ENCODE data around the gene ARHGAP19. TPM values are rescaled to one million over a fixed set of nuclear protein-coding genes. Genes with fewer than 3 reads are reported as not detected.

Gene ARHGAP19
- polyA plus RNA-seq, 3 donors = 27.6 to 28.7 (median 28.2) TPM

DNA sequence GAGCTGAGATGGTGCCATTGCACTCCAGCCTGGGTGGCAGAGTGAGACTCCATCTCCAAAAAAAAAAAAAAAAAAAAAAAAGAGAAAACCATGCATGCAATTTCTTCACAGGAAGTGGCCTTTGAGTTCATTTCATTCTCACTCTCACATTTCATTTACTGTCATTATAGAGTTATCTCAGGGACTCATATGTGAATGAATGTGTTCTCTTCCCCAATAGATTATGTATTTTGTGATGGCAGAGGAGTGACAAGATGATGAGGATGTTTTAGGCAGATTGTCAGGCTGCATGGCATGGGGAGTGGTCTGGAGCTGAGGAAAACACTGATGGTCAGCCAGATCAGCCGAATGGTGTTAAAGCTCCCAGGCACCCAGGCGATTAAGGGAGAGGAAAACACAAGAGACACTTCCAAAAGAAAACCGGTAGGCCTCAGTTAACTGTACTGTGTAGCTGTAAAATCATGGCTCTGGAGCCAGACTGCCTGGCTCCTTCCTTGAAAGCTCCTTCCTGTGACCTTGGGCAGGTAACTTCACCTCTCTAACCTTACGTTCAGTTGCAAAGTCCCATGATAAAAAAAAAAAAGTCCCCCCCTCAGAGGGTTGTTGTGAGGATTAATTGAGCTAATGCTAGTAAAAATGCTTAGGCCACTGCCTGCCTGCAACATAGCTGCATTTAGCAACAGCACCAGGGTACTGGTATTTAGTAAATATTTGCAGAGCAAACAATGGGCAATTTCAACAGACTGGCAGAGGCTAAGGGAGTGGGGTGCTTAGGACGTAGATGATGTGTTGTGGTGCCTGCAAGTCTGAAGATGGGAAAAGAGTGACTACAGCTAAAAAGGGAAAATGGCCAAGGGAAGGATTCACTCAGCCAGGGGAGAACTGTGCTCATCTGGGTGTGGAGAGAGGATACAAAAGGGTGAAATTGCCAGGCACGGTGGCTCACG lies 35.2 kb upstream of the ARHGAP19 start:
- no peak for DNase-seq

DNA sequence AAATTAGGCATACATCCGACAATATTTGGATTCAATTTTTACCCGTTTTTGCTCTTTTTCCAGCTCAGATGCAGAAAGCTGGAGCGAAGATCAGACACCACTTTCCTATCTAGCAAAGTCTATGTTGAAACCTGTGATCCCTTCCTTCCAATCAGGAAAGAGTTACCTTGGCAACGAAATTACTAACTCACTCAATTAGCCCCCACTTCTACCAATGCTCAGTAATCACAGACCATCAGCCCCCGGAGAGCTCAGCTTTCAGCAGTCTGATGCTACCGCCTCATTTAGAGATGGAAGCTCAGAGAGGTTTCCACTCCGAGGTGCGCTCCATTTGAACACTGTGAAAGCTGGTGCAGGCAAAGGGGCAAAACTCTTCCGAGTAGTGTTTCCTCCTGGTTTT lies 33.3 kb upstream of the ARHGAP19 start:
- DNase-seq = no peak

DNA sequence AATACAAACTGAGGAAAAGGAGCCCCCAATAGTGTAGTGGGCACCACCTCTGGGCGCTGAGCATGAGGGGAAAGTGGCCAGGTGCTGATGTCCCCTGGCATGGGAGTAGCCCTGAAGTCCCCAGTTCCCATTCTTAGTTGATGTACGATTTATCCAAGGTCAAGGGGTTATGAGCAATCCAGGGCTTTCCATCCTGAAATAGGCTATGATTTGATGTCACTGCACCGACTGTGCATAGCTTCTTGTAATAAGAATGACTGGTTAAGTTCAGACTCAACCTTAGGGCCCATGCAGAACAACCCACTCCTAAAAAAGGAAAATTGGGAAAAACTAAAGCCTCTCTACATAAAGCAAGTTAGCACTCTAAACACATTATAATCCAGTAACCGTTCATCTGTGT lies 31.1 kb upstream of the ARHGAP19 start:
- DNase-seq = no peak

DNA sequence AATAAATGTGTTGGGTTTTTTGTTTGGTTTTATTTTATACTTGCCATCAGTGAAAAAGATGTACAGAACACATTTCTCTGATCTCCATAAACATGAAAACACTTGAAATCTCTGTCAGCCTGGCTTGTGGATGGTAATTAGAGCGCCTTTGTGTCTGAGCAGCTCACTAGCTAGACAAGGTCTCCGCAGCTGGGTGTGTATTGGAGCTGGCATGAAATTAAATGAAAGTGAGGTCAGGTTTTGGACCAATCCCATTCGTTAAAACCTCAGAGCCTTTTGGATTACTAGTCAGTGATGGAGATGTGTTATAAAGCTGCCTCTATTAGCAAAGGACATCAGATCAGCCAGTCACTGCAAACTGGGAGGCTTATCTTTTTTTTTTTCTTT lies 29.4 kb upstream of the ARHGAP19 start:
- no peak for DNase-seq

DNA sequence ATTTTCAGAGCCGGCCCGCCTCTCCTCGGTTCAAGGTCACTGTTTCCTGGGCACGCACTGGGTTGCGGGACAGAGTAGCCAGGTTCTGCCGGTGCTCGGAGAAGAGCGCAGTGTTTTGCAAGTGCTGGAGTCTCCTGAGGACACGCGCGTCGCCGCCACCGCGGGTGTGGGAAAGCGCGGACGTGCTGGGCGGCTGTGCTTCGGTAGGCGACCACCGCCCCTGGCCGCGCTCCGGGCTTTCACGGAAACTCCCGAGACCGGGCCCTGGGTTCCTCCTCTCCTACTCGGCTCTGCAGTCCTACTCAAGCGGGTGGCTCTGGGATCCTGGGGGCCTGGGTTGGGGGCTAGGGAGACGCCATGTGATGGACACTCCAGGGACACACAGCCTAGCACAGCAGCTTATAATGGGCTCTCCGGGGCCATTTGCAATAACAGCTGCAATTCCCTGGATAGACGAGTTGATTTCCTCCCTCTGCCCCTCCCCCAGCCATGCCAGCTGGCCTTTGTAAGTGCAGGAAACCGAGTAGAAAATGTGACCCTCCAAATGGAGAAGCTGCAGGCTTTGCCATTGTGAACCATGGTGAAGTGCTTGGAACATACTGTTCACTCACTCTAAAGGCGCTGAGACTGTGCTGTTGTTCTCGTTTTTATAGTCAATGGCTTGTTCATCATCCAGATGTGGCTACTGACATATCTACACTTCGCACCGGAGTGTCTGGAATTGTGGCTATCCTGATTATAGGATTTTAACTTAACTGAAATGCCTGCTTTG lies 28.8 kb upstream of the ARHGAP19 start:
- no peak for DNase-seq

DNA sequence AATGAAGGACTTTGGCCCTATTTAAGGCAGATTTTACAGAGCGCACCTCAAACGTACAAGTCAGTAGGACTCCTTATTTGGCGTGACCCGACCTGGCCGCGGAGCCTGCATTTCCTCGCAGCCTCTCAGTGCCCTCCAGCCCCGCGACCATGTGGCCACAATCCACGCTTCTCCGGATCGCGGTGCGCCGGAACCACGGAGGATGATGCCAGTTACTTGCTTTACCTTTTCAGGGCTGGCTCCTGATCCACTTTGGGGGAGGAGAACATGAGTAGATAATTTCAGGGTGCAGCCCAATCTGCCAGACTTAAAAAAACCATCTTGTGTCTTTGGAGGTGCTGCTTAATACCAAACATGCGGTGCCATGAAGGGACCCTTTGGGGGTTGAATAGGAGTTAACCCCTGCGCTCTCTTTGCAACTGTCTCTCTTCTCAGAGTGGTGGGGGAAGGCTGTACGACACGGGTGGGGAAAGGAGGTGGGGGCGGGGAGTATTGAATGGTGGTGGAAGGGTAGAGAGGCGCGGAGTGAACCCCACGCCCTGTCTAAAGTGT lies 28.1 kb upstream of the ARHGAP19 start:
- no peak for DNase-seq

DNA sequence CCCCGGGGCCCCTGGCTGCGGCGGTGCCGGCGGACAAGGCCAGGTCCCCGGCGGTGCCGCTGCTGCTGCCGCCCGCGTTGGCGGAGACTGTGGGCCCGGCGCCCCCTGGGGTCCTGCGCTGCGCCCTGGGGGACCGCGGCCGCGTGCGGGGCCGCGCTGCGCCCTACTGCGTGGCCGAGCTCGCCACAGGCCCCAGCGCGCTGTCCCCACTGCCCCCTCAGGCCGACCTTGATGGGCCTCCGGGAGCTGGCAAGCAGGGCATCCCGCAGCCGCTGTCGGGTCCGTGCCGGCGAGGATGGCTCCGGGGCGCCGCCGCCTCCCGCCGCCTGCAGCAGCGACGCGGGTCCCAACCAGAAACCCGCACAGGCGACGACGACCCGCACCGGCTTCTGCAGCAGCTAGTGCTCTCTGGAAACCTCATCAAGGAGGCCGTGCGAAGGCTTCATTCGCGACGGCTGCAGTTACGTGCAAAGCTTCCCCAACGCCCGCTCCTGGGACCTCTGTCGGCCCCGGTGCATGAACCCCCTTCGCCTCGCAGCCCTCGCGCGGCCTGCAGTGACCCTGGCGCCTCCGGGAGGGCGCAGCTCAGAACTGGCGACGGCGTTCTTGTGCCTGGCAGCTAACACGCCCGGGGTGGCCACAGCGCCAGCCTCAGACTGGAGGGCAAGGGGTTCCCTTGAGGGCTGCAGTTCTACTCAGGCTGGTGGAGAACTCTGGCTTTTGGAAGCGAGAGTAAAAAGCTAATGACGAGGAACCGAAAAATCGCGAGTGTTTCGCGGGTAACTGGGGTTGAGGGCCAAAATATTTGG lies 27.4 kb upstream of the ARHGAP19 start:
- no peak for DNase-seq

DNA sequence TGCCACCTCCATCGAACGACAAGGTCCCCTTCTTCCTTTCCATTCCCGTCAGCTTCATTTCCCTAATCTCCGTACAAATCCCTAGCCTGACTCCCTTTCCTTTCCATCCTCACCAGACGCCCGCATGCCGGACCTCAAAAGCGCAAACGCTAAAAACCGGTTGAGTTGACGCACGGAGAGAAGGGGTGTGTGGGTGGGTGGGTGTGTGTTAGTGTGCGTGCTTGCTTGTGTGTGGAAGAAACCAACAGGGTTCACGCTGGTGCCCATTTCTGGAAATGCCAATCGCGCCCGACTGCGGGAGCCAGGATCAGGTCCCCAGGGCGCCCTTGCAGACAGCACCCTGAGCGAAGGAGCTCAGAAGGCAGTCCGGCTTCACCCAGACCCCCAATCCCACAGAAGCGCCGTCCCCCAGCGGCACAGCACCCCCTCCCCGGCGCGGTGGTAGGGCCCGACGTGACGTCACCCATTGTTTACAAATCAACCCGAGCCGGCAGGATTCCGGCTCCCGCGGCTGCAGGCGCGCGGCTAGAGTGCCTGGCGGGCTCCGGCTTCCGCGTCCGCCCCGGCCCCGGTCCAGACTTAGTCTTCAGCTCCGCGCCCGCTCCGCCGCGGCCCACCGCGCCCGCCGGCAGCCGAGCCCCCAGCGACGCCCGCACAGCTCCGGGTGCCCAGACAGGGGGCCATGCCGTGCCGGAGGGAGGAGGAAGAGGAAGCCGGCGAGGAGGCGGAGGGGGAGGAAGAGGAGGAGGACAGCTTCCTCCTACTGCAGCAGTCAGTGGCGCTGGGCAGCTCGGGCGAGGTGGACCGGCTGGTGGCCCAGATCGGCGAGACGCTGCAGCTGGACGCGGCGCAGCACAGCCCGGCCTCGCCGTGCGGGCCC lies 26.6 kb upstream of the ARHGAP19 start, which contains the start of gene FRAT1:
Gene FRAT1, plus strand, starts transcription at position 500 of the 880 bp plus-strand sequence. Its CDS starts 183 bp downstream, at position 683.
- peak; percentile 89 for DNase-seq

DNA sequence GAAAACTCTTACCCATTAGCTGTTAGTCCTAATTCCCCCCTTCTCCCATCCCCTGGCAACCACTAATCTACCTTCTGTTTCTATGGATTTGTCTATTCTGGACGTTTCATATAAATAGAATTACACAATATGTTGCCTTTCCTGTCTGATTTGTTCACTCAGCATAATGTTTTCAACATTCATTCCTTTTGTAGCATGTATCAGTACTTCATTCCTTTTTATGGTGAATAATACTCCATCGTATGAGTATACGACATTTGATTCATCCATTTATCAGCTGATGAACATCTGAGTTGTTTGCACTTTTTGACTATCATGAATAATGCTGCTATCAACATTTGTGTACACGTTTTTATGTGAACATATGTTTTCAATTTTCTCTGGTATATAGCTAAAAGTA lies 22.2 kb upstream of the ARHGAP19 start:
- DNase-seq = no peak

DNA sequence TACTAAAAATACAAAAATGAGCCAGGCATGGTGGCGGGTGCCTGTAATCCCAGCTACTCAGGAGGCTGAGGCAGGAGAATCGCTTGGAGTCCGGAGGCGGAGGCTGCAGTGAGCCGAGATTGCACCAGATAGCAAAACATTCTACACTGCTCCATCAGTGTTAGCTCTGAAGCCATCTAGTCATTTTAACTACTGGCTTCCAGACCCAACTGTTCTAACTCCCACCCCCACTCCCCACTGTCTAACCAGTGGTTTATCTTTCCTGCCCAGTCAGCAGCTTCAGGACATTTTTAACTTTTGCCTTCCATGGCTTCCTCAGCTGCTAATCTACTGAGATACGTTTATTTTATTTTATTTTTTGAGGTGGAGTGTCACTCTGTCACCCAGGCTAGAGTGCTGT lies 20.5 kb upstream of the ARHGAP19 start:
- no peak for DNase-seq

DNA sequence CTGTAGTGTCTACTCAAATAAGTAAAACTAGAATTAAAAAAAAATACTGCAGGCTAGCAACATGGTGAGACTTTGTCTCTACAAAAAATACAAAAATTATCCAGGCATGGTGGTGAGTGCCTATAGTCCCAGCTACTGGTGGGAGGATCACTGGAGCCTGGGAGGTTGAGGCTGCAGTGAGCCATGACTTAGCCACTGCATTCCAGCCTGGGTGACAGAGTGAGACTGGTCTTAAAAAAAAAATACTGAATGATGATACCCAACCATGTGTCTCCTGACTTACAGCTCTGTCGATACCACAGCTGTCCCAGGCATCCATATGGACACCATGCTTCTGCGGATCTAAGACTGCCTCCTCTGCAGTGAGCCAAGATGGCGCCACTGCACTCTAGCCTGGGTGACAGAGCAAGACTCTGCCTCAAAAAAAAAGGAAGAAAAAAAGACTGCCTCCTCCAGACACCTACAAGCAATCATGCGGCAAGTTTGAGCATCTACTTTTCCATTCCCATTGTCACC lies 18.7 kb upstream of the ARHGAP19 start:
- no peak for DNase-seq

DNA sequence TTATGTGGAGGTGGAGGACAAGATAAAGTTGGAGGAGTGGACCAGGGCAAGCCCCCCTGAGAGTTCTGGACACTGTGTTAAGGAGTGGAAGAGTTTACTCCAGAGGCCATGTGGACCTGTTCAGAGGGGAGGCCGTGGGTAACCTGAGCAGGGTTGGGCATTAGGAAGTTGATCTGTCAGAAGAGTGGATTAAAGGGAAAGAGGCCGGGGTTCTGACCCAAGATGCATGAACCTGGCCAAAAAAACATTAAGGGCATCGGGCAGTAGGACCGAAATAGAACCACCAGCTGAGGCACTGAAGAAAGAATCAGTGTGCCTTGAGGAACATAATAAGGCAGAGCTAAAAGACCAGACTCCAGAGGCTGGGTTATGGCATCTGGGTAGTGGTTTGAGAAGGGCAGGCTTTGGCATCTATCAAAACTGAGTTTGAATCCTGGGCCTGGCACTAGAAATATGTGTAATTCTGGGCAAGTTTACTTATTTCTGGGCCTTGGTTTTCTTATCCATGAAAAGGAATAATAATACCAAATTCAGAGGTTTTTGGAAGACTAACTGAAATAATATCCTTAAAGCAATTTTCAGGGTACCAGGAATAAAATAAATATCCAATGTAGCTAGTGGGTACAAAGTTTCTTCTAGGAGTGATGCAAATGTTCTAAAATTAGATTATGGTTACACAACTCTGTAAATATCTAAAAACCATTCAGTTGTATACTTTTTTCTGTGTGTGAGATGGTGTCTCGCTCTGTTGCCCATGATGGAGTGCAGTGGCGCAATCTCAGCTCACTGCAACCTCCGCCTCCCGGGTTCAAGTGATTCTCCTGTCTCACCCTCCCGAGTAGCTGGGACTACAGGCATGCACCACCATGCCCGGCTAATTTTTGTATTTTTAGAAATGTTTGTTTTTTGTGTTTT lies 15.7 kb upstream of the ARHGAP19 start:
- DNase-seq = no peak

DNA sequence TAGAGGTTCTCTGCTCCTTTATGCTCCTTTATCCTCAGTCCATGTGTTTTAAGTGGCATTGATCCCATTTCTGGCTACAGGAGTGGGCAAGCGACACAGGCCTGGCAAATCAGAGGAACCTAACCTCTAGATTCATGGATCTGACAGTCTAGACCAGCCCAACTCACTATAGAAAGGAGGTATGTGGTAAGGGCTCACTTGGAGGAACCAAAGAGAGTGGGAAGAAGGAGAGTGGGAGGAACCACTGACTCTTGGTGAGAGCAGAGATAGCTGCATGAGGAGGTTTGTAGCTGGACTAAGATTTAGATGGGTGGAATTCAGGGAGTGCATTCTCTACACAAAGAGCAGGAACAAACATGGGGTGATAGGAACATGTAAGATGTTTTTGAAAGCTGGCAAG lies 15.0 kb upstream of the ARHGAP19 start:
- no peak for DNase-seq

DNA sequence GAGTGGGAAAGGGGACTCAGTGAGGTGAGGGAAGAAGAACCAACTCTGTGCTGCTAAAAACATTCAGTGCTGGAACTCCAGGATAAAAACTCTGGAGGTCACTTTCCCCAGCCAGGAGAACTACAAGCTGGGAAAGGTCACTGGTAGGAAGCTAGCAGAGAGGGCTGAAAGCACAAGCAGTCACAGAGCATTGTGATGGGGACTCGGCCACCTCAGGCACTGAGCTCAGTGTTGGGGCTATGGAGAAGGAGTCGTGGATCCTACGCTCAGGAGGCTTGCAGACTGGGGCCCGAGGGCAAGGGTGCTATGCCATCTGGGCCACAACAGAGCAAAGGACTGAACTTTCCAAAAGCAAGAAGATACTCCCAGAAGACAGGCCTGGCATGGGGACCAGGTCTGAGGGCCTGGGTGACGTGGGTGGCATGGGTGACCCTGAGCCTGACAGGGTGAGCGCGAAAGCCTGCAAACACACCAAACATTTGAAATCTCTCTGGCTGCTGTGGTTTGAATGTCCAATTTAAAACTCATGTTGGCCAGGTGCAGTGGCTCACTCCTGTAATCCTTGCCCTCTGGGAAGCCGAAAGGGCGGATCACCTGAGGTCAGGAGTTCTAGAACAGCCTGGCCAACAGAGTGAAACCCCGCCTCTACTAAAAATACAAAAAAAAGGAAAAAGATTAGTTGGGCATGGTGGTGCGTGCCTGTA lies 9.8 kb upstream of the ARHGAP19 start:
- no peak for DNase-seq

DNA sequence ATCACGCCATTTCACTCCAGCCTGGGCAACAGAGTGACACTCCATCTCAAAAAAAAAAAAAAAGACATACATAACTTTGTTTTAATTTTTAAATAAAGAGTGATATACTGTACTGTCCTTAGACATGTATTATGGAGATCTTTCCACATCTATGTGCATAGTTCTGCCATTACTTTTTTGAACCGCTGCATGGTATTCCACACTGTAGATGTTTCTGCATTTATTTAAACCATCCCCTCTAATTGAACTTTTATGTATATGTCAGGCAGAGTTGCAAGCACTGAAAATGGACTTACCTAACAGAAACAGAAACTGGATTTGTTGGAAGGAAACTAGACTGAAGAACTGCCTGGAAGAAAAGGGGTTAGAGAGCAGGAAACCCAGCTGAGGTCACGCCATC lies 8.5 kb upstream of the ARHGAP19 start:
- no peak for DNase-seq

DNA sequence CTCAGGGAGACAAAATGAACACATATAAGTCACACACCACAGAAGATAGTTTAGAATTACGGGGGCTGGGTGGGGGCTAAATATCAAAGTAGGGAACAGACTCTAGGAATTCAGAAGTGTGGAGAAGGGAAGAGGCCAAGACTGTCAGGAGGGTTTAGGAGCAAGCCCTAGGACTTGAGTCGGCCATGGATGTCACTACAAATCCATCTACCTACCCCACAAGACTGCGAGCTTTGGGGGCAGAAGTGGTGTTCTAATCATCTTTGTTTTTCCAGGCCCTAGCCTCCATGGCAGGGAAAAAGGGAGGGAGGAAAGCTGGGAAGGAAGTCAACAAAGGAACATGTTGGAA lies 5.8 kb upstream of the ARHGAP19 start:
- no peak for DNase-seq

DNA sequence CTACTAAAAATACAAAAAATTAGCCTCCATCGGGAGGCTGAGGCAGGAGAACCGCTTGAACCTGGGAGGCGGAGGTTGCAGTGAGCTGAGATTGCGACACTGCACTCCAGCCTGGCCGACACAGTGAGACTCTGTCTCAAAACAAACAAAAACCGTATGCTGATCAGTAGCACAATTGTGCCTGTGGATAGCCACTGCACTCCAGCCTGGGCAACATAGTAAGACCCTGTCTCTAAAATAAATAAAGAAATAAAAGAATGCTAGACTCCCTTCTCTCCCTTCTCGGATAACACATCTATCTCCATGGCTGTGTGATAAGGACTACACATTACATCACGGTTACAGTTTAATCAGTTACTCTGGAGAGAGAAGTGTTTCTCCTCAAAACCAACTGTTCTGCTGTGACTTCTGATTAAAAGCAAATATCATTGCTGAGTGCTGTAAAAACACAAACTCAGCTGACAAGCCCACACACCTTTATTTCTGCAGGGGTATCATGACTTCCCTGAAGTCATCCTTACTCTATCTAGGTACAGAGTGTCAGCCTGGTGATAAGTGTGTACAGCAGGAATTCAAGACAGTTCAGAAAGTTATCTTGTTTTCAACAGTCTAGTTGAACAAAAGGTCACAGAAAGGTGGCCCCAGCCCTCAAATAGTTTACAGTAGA lies 5.3 kb upstream of the ARHGAP19 start:
- no peak for DNase-seq

DNA sequence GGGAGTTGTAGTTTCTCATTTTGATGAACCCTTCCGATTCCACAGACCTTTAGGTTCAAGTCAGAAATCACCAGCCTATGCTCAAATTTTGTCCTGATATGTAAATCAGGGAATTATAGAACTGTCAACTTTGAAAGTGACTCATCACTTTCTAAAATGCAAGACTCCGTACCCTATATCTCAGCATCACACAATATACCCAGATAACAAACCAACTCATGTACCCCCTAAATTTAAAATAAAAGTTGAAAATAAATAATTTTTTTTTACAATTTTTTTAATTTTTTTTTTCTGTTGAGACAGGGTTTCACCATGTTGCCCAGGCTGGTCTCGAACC lies 393 bp upstream of the ARHGAP19 start:
- DNase-seq = no peak

All from renal pelvis (tissue), 4 donors.